Kidney epithelial cell (primary cell): ENCODE results near the gene MED13L. TPM values are rescaled to one million over a fixed set of nuclear protein-coding genes. Genes with fewer than 3 reads are reported as not detected.

Experiments
- DNase-seq: peaks from one replicate; pipeline ENCODE4 v3.0.0-alpha.2; 2010; ENCODE audit warnings: low read depth
- H3K27me3 ChIP-seq: 2 replicates; pipeline ENCODE4 v1.6.0; 2011; ENCODE audit warnings: low read length; ENCODE audit not compliant: control insufficient read depth, insufficient read depth
- H3K36me3 ChIP-seq: 2 replicates; pipeline ENCODE4 v1.5.1; 2011; ENCODE audit warnings: low read length; ENCODE audit not compliant: control insufficient read depth, insufficient read depth
- H3K4me3 ChIP-seq: 2 replicates; pipeline ENCODE4 v1.5.1; 2011; ENCODE audit warnings: low read depth, mild to moderate bottlenecking, control low read depth, low read length
- total RNA-seq: library from RNA; depleted of rRNA; stranded (reverse); fragments of >200 nt; gene quantifications from 2 replicates; pipeline ENCODE4 v1.2.3, GENCODE V29; 2015
- TF ChIP-seq, protein P1 (sequence below): IDR thresholded peaks from 2 replicates; pipeline ENCODE4 v1.5.1; 2011; ENCODE audit warnings: mild to moderate bottlenecking, moderate library complexity, low read length, control low read depth, inconsistent platforms; ENCODE audit not compliant: insufficient read depth, poor library complexity, severe bottlenecking

MED13L gene
- total RNA-seq, 1 donor from 2014 or later = 45.9 TPM

DNA sequence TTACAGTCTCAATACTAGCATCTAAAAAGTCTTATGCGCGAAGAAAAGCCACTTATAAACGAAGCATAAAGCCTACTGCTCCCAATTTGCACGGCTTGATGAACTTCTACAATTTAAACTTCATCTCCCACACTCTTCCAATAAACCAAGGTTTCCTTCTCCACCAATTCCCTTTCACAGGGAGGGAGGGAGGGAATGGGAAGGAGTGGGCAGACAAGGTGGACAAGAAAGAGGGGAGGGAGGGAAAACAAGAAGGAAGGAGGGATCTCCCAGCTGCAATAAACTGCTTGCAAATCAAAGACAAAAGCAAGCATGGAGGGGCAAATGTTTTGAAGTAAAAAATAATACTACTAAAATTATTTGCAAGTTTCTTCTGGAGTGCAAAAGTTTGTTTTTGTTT is 64.5 kb downstream of the MED13L start:
- DNase-seq = no peak
- TF ChIP-seq, protein P1, sequence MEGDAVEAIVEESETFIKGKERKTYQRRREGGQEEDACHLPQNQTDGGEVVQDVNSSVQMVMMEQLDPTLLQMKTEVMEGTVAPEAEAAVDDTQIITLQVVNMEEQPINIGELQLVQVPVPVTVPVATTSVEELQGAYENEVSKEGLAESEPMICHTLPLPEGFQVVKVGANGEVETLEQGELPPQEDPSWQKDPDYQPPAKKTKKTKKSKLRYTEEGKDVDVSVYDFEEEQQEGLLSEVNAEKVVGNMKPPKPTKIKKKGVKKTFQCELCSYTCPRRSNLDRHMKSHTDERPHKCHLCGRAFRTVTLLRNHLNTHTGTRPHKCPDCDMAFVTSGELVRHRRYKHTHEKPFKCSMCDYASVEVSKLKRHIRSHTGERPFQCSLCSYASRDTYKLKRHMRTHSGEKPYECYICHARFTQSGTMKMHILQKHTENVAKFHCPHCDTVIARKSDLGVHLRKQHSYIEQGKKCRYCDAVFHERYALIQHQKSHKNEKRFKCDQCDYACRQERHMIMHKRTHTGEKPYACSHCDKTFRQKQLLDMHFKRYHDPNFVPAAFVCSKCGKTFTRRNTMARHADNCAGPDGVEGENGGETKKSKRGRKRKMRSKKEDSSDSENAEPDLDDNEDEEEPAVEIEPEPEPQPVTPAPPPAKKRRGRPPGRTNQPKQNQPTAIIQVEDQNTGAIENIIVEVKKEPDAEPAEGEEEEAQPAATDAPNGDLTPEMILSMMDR = no peak
- no peaks in the 10 kb centered on the region for H3K36me3 ChIP-seq
- H3K27me3 ChIP-seq = no peaks in the 10 kb centered on the region
- no peak overlapping the region for H3K4me3 ChIP-seq

DNA sequence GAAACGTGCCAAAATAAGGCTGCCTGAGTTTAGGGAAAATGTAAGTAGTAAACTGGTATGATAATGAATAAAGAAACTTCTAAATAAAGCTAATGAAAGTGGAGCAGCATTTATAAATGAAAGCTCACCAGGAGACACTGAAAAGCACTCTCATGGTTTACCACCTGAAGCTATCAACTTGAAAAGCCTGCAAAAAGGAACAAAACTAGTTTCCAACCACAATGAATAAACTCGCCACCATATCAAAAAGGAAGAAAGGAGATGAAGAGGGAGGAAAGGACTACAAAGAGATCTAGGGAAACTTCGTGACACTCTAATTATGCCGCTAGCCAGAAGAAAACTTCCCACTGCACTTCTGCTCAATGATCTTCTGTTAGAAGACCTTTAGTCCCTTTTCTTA is 66.7 kb downstream of the MED13L start:
- H3K27me3 ChIP-seq = no peaks in the 10 kb centered on the region
- H3K4me3 ChIP-seq = no peak overlapping the region
- TF ChIP-seq, protein P1 = no peak
- no peaks in the 10 kb centered on the region for H3K36me3 ChIP-seq
- no peak for DNase-seq

DNA sequence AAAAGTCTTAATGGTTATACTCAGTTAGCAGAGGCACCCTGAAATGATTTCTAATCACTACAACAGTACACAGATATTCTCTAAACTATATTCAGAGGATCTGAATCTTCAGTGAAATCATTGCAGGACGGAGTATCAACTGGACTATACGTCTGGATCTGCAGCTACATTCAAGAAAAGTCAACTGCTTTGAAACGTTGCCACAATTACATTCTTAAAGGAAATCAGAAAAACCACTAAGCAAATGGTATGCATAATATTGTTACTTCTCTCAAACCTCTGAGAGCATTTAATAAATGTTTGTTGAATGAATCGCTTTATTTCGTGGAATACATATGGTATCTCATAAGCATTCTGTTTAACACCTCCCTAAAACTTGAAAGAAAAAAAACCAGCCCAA is 67.4 kb downstream of the MED13L start:
- no peak for DNase-seq
- Histone ChIP-seq H3K4me3 (no peak overlapping the region), H3K36me3 (no peaks in the 10 kb centered on the region), H3K27me3 (no peaks in the 10 kb centered on the region)
- TF ChIP-seq, protein P1 = no peak

DNA sequence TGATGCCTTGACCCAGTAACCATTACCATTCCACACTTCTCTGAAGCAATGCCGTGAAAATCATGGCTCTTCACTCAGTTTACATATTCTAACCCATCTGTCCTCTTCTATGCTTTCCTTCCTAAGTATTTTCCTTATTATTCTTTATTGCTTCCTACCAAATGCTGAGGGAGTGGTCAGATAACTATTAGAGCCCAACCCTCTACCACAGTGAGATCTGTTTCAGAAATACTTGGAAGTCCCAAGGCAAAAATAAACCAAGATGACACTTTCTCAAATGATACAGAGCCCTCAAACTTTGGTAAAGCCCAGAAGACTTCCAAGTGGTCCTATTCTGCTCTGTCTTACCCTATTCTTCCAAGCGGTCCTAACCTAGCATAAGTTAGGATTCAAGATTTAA is 68.0 kb downstream of the MED13L start:
- DNase-seq = no peak
- Histone ChIP-seq H3K4me3 (no peak overlapping the region), H3K27me3 (no peaks in the 10 kb centered on the region), H3K36me3 (no peaks in the 10 kb centered on the region)
- TF ChIP-seq, protein P1 = no peak

DNA sequence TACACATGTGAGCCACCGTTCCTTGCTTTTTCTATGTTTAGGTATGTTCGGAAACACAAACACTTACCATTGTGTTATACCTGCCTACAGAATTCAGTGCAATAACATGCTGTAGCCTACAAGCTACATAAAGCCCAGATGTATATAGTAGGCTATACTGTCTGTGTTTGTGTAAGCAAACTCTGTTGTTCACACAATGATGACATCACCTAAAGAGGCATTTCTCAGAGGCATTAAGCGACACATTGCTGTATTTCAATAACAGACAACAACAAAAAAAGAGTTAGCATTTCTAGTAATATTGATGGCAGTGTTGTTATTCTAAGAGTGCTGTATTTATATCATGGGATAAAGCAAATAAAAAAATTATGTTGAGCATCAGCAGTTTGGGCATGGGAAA is 70.2 kb downstream of the MED13L start:
- Histone ChIP-seq H3K4me3 (no peak overlapping the region), H3K36me3 (no peaks in the 10 kb centered on the region), H3K27me3 (no peaks in the 10 kb centered on the region)
- no peak for DNase-seq
- TF ChIP-seq, protein P1 = no peak

DNA sequence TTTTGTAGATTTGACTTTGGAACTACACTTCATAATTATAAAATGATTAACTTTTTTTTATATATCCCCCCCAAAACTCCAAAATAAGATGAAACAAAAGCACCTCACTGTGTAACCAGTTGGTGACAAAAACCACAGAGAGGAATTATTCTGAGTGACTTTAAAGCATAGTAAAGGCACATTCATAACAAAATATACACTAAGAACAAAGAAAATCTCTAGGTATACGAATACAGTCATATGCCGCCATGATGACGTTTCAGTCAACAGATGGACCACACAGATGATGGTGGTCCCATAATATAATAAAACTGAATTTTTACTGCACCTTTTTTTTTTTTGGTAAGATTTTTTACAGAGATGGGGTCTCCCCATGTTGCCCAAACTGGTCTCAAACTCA is 70.7 kb downstream of the MED13L start:
- Histone ChIP-seq H3K4me3 (no peak overlapping the region), H3K36me3 (no peaks in the 10 kb centered on the region), H3K27me3 (no peaks in the 10 kb centered on the region)
- TF ChIP-seq, protein P1 = no peak
- no peak for DNase-seq
